Iris pigment epithelial cell (primary cell): ENCODE data around the gene GBGT1.

Source experiments
- DNase-seq: peaks from one replicate; pipeline ENCODE4 v3.0.0-alpha.2; 2011; ENCODE audit warnings: low read depth

Gene GBGT1

DNA sequence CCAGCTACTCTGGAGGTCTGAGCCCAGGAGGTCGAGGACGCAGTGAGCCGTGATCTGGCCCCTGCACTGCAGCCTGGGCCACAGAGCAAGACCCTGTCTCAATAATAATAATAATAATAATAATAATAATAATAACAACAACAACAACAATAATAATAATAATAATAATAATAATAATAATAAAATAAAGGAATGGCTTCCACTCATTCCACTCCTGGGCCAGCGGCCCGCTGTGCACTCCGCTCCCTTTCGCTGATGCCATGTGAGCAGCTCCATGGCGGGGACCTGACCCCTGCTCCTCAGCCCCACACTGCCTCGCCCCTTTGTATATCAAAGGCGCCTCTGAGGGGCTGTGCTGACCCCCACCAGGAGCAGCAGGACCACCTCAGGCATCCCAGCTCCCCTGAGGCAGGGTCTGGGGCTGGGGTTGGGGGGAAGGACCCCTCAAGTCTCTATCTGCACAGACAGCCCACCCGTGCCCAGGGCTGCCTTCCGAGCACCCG lies 20.0 kb downstream of the GBGT1 start:
- DNase-seq, result no peak

DNA sequence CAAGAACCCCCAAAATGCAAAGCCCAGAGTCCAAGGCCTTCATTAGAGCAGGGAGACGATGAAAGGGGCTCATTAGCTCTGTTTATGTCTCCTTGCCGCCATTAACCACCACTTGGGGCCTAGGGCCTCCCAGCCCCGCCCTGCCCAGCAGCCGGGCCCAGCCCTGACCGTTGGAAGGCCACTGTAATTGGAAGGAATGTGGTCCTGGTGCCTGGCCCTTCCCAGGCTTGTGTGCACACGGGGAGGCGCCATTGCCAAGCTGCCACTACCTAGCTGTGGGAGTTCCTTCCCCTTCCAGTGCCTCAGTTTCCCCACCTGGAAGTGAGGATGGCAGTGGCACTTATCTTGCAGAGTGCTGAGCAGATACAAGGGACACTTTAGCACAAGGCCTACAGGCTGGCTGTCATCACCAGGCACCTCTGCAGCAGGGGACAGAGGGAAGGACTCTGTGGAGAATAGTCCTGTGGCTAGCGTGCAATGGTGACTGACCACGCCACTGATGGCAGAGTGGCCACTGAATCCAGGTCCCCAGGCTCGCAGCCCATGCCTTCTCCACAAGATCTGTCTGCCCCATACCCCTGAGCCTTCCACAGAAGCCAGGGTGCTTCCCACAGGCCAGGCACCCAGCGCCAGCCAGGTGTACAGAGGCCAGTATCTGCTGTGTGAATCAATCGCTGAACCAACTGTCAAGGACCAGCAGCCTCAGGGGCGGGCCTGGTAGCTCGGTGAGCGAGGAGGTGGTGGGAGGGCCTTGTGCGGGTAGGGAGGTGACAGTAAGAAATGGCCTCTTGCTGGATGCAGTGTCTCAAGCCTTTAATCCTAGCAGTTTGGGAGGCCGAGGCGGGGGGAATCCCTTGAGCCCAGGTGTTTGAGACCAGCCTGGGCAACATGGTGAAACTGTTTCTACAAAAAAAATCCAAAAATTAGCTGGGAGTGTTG lies 20.8 kb downstream of the GBGT1 start:
- DNase-seq, result no peak

DNA sequence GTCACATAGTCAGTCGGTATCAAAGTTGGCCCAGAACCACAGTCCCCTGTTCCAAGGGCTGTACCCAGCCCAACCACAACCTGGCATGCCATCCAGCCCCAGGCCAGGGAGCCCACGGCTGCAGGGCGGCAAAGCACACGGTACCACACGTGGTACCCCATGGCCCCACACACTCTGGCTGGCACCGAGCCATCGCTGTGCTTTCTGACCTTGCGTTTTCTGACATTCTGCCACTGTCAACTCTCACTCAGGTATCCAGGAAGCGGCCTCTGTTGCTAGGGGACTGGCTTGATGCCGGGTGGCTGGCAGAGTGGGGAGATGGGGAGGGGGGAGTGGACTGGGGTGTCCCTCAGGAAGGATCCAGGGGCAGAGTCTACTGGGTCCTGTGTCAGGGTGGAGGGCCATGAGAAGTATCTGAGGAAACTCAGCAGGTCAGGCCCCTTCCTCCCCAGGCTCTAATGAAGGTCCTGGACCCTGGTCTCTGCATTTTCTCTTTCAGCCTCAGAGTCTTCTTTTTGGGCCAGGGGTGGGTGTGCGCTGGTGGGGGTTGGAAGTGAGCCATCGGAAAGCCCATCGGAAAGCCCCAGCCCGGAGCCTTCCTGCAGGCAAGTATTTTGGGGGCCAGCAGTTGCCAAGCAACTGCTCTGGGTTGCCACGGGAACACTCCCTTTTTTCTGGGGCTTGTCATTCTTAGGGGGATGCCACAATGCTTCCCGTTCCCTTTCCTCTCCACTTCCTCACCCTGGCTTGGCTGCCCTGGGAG lies 21.7 kb downstream of the GBGT1 start:
- DNase-seq, result no peak

DNA sequence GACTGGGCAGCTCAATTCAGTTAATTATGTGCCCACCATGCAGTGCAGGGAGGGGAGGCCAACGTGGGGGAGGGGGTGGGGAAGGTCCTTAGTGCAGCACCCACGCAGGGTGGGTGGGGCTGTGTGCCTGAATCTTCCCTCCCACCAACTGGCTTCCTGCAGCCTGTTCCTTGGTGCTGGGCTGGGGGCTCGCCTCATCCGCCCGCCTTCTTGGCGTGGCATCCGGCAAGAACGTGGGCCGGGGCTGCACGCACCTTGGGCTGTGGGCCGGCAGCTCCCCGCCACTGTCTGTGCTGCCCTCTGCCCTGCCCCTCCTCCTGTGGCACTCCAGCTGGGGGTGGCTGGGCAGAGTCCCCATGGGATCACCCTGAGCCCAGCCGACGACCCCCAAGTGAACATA lies 23.1 kb downstream of the GBGT1 start:
- no peak for DNase-seq

DNA sequence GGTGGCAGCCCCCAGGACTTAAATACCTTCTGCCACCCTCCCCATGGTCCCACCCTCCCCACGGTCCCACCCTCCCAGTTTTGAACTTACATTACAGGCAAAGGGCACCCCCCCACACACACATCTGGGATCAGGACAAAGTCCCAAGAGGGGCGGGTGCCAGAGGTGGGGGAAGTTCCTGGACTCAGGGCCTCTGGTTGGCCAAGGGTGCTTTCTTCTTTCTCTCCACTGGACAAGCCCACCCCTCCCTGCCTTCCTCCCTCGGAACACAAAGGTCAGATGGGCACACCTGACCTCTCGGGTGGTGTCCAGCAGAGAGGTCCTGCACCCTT lies 23.6 kb downstream of the GBGT1 start:
- DNase-seq, result no peak

DNA sequence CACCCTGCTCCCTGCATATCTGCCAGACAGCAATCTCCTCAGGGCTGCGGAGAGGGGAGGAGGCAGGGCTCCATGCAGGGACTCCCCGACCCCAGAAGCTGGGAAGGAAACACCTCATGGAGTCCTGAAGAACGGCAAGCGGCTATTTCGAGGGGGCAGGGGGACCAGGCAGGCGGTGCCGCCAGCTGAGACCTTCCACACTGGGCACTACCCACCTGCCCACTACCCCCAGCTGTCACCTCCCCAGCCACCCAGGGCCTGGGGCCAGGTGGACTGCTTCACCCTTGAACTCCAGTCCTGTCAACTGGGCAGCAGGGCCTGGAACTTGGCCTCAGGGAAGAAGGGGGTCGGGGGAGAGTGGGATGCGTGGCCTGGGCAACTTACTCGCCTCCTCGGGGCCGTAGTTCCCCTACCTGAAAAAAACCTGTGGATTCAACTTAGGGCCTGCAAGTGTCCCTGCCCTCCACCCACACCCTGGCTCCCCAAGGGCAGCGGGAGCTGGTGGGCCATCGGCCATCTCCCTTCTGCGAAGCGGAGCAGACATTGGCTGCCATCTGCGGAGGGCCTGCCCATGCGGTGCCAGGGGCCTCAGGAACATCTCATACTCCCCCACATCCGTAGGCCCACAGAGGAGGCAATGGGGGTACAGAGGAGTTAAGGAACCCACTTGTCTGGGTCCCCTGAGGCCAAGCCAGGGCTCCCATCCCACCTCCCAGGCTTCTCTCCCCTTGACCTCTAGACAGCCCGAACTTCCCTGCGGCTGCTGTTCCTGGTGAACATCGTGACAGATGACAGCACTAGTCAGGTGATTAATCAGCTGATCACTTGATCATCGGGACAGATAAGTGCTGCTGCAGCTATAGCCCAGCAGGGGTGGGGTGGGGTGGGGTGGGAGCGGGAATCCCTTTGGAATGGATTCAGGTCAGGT lies 24.2 kb downstream of the GBGT1 start:
- no peak for DNase-seq

DNA sequence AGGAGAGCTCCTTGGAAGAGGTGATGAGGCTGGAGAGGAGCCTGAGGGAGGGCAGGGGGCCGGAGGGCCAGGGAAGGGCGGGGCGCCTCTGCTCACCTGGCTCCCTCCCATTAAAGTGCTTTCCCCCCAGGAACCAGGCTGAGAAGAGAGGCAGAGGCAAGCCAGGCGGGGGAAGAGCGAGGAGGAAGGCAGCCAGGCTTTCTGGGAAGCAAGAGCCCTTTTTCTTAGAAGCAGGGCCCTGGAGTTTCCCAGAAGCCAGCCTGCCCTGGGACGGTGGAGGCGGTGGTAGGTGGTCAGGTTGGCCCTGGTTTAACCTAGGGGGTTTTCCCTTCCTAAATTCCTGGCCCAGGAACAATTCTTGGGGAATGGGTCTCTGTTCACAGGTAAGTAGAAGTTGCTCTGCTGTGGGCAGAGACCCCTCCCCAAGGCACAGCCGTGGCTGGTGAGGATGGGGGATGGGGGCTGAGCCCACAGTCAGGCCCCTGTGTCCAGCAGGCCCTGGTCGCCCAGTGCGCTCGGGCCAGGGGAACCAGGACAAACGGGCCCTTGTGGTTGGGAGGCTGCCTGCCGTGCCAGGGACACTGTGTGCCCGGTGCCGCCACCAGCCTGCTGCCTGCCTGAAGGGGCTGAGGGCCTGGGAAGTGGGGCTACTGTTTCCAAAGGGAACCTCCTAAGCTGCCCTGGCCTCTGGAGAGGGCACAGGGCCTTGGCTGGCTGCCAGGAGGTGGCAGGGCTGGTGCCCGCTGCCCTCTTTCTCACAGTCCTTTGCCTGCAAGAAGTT lies 26.1 kb downstream of the GBGT1 start:
- no peak for DNase-seq

DNA sequence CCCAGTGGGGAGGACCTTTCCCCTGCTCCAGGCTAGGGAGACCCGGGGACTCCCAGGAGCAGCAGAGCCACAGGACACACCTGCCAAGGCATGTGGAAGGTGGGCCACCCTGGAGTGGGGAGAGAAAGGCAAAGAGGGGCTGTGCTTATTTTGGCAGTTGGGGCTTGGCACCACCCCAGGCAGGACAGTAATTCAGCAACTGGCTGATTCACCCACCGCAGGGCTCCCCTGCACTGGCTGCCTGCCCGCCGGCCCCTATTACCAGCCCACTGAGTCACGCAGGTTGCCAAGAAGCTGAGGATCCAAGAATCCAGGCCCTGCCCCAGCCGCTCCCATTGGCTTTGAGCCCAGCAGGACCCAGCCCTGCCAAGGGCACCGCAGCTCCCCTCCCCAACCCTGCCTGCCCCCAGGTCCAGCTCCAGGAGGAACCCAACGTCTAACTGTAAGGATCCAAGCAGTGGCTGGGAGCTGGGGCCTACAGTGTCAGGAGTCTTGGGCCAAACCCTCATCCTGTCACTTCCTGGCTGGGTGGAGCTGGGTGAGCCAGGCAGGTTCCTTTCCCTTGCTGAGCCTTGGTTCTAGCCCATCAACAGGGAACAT lies 28.5 kb downstream of the GBGT1 start:
- peak; percentile 84 for DNase-seq

DNA sequence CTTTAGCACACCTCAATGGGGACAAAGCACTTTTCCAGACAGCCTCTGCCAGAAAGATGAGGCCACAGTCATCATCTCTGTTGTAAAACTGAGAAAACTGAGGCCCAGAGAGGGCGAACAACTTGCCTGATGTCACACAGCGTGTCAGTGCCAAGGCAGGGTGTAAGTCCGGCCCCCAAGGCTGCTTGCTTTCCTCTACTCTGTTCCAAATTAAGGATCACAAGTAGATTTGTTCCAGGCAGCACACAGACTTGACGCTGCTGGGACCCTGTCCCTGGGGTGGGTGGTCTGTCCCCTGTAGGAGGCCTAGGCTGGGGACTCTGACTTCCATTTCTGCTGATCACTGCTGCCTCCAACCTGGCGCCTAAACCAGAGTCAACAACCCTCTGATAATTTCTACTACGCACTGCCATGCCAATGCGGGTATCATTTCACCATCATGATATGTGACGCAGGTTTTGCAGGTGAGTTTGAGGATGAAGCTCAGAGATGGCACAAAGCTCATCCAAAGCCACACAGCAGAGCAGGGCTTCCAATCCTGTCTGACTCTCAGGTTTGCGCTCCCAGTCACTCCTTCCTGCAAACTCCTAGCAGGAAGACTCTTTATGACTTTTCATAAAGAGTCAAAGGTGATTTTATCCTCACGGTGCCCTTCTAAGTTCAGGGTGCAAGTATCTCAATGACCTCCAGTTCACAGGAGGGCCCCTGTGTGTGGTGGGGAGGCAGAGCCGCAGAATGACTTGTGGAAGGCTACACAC lies 29.1 kb downstream of the GBGT1 start:
- no peak for DNase-seq

DNA sequence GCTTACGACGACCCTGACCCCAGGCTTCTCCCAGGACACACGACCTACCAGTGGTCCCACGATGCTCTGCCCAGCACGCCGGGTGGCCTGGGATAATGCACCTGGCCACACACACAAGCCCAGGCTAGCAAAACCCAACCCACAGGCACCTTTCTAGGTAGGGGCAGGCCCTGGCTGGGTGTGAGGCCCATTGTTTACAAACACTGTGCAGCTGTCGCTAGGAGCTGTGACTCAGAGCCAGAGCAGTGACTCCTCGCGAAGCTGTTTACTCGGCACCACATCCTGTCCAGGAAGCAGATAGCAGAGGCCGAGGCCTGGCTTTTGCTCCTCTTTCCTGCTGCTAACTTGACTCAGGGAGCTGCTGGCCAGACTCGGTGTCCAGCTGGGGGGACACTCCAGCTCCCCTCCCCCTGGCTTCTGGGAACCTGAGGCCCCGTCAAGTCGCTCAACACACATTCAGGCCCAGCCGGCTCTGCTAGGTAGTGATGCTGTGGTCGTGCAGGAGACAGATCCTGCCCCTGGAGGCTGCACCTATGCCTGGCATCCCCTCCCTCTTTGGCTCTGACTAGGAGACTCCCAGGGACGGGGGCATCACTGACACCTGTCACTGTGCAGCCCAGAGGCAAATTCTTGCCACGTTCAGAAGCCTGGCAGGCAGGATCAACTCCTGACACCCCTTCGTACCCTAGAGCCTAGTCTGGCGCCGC lies 29.9 kb downstream of the GBGT1 start:
- DNase-seq, result peak; percentile 96

DNA sequence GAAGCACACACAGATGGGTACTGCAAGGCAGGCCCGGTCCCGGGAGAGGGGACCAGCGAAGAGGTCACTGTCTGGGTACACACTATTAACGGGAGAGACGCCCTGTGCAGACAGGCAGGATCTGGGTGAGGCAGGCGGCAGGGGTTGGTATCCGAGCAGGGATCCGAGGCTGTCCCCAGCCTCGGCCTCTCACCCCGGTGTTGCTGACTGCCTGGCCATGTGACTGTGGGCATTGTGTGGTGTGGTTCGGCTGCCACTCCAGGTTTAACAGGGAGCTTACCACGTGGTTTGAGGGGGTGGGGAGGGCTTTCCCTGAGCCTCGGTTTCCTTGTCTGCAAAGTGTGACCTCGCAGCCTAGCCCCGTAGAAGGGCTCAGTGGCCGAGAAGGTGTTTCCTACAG lies 31.5 kb downstream of the GBGT1 start:
- DNase-seq, result no peak

DNA sequence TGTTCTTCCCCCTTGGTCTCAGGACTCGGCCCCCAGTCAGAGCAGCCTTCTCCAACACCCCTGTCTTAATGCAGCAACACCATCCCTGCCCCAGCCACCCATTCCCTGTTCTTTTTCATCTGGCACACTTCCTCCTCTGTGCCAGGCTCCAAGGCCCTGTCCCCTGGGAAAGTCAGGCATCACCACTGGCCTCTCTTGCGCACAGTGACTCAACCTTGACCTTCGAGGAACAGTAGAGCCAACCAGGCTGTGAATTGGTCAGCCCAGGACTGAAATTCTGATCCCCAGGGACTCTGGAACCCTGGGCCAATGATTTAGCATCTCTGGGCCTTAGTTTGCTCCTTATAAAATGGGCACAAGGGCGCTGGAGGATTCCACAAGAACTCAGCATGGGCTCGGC lies 32.2 kb downstream of the GBGT1 start:
- DNase-seq, result no peak

DNA sequence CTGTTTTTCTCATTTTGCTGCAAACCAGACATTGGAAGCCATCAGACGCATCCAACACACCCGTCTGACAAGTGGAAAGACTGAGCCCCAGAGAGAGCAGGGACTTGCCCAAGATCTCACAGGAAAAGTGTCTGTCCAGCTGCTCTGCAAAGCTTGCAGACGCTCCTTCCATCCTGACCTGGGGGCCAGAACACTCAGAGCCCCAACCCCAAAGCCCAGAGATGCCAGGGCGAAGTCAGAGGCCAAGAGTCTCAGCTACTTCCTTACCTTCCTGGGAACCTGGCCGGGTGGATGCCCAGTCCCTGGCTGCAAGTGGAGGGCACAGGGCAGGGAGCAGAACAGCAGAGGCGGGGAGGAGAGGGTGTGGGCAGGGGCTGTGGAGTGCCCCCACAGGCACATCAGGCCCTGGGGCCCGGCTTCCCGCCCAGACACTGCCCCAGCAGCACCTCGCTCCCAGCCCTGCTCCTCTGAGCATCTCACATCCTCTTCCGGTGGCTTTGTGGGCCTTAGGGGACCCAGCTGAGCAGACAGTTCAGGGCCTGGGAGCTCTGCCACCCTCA lies 32.9 kb downstream of the GBGT1 start:
- DNase-seq, result no peak

DNA sequence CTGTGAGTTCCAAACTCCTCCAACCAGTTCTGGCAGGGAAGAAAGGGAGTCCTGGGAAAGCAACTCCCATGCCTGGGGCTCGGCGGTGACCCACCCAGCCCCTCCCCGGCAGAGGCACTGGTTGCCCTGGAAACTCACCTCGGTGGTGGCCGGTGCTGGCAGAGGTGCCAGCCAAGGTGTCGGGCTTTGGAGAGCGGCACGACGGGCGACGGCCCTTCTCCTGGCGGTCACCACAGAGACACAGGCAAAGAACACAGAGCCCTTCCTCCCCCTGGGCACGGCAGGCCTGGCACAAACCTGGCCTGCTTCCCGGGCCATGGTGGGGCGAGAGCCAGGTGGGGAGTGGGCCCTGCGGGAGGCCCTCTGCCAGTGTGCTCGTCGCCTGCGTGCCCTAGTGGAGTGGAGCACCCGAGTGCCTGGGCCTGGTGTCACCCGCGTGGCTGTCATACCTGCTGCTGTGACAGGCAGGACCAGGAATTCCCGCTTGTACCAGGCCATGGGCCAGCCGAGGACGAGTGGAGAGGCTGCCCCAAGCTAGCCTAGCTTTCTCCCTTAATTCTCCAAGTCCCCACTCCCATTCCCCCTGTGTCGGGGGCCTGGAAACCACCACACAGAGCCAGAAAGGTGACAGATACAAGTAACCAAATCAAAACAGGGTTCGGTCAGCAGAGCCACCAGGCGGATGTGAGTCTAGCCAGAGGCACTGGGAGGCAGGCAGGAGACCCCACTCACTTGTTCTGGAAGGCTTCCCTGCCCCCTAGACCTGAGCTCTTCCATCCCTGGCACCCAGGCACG lies 34.5 kb downstream of the GBGT1 start:
- DNase-seq, result no peak

DNA sequence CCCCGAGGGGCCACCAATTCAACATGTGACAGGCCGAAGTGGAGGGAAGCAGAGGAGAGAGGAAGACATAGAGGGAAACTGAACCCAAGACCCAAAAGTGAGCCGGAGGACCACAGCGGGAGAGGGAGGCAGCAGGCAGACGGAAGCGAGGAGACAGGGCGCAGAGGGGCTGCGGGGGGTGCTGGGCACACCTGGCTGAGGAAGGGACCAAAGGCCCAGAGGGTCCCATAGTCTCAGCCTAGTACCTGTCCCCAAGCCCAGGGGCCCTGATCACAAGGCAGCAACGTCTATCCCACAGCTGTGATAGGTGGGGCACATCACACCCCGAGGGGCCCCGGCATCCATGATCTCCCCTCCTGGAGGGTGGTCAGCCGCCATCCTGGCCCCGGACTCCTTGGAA lies 35.6 kb downstream of the GBGT1 start:
- no peak for DNase-seq

DNA sequence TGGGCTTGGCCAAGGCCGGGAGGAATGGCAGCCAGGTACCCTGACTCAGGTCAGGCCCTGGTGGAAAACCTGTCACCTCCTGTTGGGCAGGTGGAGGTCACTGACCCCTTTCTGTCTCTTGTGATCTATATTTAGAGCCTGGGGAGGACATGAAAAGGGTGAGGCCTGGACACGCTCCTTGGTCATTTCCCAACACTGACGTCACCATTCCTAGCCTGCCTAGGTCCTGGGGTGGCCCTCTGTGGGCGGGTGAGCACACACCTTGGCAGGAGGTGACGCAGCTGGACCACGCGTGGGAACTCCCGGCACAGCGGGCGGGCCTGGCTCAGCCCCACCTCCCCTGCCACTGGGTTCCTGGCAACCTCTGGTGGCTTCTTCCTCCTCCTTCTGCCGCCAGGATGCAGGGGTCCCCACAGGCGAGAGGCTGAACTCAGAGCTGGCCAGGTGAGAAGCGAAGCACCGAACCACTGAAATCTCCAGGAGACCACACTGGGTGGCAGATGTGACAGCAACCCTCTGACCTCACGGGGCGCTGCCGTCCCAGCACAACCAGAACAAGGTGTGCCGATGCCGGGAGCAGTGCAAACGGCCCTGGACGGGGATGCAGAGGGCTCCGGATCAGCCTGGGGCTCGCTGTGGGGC lies 36.3 kb downstream of the GBGT1 start:
- DNase-seq, result no peak

DNA sequence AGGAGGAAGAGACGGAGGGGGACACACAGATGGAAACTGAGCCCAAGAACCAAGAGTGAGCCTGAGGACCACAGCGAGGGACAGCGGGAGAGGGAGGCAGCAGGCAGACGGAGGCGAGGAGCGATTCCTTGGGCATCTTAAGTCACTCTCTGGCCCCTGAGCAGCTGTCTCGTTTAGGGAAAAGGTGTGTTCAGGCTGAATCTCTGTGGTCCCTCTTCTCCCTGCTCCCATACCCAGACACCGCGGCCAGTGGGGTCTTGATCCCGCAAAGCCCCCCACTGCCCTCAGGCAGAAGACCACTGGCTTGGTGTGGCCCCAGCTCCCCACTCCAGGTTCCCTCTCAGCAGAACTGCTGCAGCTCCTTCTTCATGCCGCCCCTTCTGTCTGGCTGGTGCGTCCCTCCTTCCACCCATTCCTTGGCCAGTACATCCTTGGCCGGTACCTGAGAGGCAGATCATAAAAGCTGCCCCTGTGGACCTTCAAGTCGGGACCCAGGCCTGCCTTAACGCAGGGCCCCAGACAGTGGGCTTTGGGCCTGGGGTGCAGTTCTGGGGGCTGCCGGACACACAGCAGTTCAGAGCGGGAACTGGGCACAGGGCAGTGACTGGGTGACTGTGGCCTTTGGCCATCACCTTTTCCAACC lies 36.9 kb downstream of the GBGT1 start:
- DNase-seq, result no peak
